Central memory CD8-positive, alpha-beta T cell (primary cell): ENCODE results near the gene SYT15.
"Not testable (repeated sequence)": the region's sequence is repeated elsewhere in the genome, so short reads cannot be mapped to it uniquely, and the experiment has no call there.

Source experiments
- ATAC-seq: fragments of 150-1000 bp; cut with Tn5 transposase; replicated peaks from 2 replicates; pipeline ENCODE4 v1.10.0; 2022; ENCODE audit warnings: mild to moderate bottlenecking, moderate FRiP score, moderate number of reproducible peaks; ENCODE audit not compliant: poor library complexity, severe bottlenecking; ENCODE audit errors: extremely low read depth
- DNase-seq, 2 donors: peaks; one replicate each; pipeline ENCODE4 v3.0.0; 2021; ENCODE audit warnings: low spot score in 2 of 2
- H3K27ac Mint-ChIP-seq: one replicate; pipeline ENCODE4 v1.8.0; 2022; ENCODE audit warnings: low read depth, mild to moderate bottlenecking, moderate library complexity, mixed read lengths
- H3K27me3 Mint-ChIP-seq: one replicate; pipeline ENCODE4 v1.8.0; 2022; ENCODE audit warnings: mixed read lengths
- H3K36me3 Mint-ChIP-seq: one replicate; pipeline ENCODE4 v1.8.0; 2022; ENCODE audit warnings: mild to moderate bottlenecking, moderate library complexity, mixed read lengths; ENCODE audit not compliant: insufficient read depth
- H3K4me1 Mint-ChIP-seq: one replicate; pipeline ENCODE4 v1.8.0; 2022; ENCODE audit warnings: mixed read lengths
- H3K4me3 Mint-ChIP-seq: one replicate; pipeline ENCODE4 v1.8.0; 2022; ENCODE audit warnings: mild to moderate bottlenecking, moderate library complexity, mixed read lengths
- H3K9me3 Mint-ChIP-seq: one replicate; pipeline ENCODE4 v1.8.0; 2022; ENCODE audit warnings: mixed read lengths

Gene SYT15

DNA sequence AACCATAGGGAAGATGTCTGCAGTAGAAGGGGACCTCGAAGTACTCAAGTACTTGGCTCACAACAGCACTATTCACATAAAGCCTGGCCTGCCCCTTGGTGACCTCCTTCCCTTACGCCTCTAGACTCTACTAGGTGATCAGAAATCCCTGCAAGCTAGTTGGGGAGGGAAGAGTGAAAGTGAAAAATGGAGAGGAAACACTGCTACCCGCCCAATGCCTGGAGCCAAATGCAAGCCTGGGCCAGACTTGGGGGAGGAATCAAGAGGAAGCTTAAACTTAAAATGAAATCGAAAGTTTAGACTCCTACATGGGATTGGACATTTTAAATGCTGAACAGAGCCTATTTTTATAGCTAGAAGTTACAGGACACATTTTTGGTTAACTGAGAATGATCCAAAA is 17.6 kb downstream of the SYT15 start:
- not testable (repeated sequence) for H3K9me3 Mint-ChIP-seq, H3K4me1 Mint-ChIP-seq, DNase-seq, H3K4me3 Mint-ChIP-seq, H3K36me3 Mint-ChIP-seq, ATAC-seq, H3K27me3 Mint-ChIP-seq, H3K27ac Mint-ChIP-seq

DNA sequence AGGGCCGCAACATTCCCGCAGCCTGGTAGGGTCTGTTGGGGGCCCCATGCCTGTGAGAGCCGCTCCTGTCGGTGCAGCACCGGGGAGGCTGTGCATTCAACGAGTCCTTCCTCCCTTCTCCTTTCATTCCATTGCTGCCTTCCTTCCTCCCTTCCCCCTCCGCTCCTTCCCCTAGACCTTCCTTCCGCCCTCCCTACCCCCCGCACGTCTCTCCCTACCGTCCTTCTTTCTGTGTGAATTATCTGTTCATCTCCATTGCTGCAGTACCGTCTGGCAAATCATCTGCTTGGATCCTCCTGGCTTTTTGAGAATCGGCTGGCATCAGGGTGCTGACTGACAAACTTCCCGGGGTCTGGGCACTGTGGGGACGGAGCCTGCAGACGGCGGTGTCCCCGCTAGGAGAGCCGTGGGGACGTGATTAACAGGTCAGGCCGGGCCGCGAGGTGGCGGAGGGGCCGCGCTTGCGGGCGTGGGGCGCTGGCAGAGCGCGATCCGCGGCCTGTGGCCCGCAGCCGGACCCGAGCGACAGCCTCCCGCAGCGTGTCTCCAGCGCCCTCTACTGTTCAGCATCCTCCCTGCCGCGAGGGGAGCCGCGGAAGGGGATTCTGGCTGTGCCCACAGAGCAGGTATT is 18.8 kb downstream of the SYT15 start:
- not testable (repeated sequence) for H3K27ac Mint-ChIP-seq, H3K4me1 Mint-ChIP-seq

DNA sequence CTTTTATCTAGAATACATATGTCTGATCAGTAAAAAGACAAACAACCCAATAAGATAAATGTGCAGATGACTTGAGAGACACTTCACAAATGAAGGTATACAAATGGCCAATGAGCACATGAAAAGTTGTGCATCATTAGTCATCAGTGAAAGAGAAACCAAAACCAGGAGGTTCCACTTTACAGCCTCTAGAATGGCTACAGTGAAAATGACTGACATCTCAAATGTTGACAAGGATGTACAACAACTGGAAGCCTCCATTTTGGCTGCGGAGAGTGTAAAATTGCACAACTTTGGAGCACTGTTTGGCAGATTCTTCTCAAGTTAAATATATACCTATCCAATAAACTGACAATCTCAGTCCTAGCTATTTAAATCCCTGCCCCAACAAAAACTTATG is 21.6 kb downstream of the SYT15 start:
- not testable (repeated sequence) for H3K27me3 Mint-ChIP-seq, DNase-seq, H3K9me3 Mint-ChIP-seq, H3K4me3 Mint-ChIP-seq, H3K4me1 Mint-ChIP-seq, H3K27ac Mint-ChIP-seq, H3K36me3 Mint-ChIP-seq
- peak; percentile 58 for ATAC-seq

More for the DNA sequence above, 18.8 kb downstream of the SYT15 start:
- H3K27me3 Mint-ChIP-seq, H3K9me3 Mint-ChIP-seq, H3K36me3 Mint-ChIP-seq, H3K4me3 Mint-ChIP-seq, DNase-seq: not testable (repeated sequence)
- ATAC-seq: peak; percentile 86

DNA sequence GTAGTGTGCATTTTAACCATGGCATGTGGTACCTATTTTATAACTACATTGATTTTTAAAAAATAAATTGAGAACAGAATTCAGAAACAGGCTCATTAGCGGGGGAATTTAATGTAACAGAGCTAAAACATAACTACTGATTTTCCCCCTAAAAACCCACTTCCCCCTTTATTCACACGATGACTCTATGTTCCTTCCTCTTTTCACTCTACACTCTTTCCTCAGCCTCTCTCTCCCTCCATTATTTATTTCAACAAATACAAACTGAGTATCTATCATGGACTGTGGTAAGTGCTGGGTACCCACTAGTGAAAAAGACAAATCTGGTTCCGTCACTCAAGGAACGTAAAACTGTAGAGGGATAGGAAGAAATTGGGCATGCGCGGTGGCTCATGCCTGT is 36.6 kb downstream of the SYT15 start:
- not testable (repeated sequence) for H3K27me3 Mint-ChIP-seq, DNase-seq, H3K4me1 Mint-ChIP-seq, ATAC-seq, H3K4me3 Mint-ChIP-seq, H3K36me3 Mint-ChIP-seq, H3K27ac Mint-ChIP-seq, H3K9me3 Mint-ChIP-seq

DNA sequence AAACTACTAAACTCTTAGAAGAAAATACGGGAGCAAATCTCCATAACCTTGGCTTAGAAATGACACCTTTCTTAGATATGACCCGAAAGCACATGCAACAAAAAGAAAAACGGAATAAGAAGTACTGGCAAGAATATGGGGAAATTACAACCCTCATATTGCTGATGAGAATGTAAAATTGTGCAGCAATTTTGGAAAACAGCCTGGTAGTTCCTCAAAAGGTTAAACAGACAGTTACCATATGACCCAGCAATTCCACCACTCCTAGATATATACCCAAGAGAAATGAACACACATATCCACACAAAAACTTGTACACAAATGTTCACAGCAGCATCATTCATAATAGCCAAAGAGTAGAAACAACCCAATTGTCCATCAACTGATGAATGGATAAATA is 37.3 kb downstream of the SYT15 start:
- not testable (repeated sequence) for H3K4me3 Mint-ChIP-seq, H3K36me3 Mint-ChIP-seq, H3K9me3 Mint-ChIP-seq, DNase-seq, ATAC-seq, H3K27me3 Mint-ChIP-seq, H3K4me1 Mint-ChIP-seq, H3K27ac Mint-ChIP-seq

DNA sequence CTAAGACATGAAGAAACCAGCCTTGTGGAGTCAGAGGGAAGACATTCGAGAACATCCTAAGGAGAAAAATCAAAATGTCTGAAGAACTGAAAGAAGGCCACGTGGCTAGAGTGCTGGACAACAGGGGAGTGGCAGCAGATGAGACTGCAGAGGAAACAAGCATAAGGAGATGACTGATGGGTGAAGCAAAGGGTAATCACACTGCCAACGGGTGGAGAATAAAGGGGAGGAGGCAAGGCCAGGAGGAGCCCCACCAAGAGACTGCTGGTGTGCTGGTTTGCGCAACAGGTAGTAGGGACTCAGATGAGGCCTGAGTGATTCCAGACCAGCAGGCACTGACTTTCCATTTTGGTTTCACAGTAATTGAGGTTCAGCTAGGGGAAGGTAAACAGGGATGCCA is 38.2 kb downstream of the SYT15 start:
- not testable (repeated sequence) for H3K27ac Mint-ChIP-seq, H3K36me3 Mint-ChIP-seq, ATAC-seq, H3K9me3 Mint-ChIP-seq, H3K4me3 Mint-ChIP-seq, H3K4me1 Mint-ChIP-seq, H3K27me3 Mint-ChIP-seq, DNase-seq

DNA sequence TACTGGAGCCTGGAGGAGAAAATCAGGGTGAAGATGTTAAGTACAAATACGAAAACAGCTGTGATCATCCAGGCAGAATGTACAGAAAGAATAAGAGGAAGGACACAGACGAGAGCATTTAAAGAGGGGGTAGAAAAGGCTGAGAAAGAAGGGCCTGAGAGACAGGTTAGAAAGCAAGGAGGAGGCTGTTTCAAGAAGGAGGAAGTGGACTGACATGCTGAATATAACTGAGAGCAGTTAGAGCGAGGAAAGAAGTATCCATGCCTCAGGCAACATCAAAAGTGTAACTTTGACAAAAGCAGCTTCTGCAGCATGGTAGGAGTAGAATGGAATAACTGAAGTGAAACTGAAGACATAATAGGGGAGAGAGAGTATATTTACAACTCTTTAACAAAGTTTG is 39.0 kb downstream of the SYT15 start:
- DNase-seq, ATAC-seq, H3K9me3 Mint-ChIP-seq, H3K4me3 Mint-ChIP-seq, H3K27ac Mint-ChIP-seq, H3K4me1 Mint-ChIP-seq, H3K36me3 Mint-ChIP-seq, H3K27me3 Mint-ChIP-seq: not testable (repeated sequence)

DNA sequence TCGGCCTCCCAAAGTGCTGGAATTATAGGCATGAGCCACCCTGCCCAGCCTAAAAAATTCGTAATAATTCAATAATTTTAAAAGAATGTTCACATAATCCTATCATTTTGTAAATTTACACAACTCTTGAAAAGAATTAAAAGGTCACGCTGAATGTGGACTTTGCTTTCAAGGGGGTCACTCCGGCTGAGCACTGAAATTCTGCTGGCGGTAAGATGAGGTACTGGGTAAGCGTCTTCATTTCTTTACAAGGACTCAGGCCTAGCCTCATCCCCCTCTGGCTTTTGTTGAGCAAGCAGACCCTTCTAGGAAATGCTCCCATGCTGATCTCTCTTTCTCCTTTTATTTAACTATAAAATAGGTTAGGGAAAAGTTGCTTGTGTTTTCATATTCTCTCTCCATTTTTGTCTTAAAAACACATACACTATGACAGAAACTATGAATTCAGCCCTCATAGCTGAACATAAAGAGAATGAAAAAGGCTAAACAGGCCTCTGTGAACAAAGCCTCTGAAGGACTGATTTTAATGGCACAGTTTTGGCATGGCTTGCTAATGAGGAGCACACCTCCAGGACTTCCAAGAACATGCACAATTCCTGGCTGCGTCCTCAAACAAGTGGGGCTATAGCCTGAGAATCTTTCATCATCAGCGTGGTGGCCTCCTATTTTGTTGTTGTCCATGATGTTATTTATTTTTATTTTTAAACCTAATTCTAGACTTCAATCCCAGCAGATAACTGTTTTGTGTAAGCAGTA is 45.1 kb downstream of the SYT15 start:
- H3K4me3 Mint-ChIP-seq, H3K27me3 Mint-ChIP-seq, H3K36me3 Mint-ChIP-seq, ATAC-seq, DNase-seq, H3K27ac Mint-ChIP-seq, H3K4me1 Mint-ChIP-seq, H3K9me3 Mint-ChIP-seq: not testable (repeated sequence)

DNA sequence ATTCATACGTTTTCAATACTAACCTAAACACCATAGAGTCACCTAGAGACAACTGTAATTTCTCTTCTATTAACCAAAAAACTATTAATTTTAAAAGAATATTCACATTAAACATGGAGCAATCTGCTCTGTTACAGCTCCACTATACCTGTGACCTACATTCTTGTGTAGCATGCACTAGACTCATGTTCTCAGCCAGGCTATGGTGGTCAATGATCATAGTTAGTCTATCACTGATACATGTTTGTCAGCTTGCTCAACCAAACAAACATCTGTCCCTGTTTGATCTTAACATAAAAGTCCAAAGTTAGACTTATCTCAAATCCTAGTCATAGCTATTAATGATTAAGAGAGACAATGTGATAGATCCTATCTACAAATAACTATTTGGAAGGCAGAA is 50.9 kb downstream of the SYT15 start:
- H3K27ac Mint-ChIP-seq, H3K4me3 Mint-ChIP-seq, DNase-seq, ATAC-seq, H3K9me3 Mint-ChIP-seq, H3K4me1 Mint-ChIP-seq, H3K27me3 Mint-ChIP-seq, H3K36me3 Mint-ChIP-seq: not testable (repeated sequence)

DNA sequence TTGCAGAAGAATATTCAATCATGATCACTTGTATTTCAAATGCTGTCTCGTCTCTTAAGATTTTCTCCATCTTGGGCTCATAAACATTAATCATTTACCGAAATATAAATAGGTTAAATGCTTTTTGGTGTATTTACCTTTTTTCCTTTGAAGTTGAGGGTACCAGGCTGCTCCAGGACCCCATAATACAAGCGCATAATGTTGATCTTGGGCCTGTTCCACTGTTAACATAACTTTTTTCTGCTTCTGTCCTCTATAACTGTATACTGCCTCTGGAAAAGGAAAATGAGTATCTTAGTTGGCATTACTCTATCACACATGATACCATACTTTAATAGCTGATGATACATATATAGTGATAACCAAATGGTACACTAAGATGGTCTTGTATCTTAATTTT is 51.9 kb downstream of the SYT15 start:
- H3K4me3 Mint-ChIP-seq, DNase-seq, H3K9me3 Mint-ChIP-seq, H3K36me3 Mint-ChIP-seq, H3K27ac Mint-ChIP-seq, H3K4me1 Mint-ChIP-seq, H3K27me3 Mint-ChIP-seq, ATAC-seq: not testable (repeated sequence)

DNA sequence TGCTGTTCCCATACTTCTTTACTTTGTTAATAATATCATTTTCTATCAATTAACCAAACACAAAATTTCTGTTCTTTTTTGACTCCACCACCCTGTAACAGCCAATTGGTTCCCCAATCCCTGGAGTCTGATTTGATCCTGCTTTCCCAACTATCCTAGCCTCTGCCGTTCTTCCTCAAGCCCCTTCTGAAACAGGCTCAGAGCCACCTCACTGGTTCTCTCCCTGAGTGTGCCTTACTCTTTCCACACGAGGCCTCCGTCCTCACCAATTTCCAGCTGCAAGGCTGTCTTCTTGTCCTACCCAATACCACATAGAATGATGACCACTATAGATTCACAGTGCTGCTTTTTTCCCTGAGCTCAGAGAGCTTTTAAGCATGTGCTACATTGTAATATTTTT is 52.8 kb downstream of the SYT15 start:
- DNase-seq, H3K36me3 Mint-ChIP-seq, H3K4me3 Mint-ChIP-seq, H3K9me3 Mint-ChIP-seq, H3K4me1 Mint-ChIP-seq, ATAC-seq, H3K27ac Mint-ChIP-seq, H3K27me3 Mint-ChIP-seq: not testable (repeated sequence)

DNA sequence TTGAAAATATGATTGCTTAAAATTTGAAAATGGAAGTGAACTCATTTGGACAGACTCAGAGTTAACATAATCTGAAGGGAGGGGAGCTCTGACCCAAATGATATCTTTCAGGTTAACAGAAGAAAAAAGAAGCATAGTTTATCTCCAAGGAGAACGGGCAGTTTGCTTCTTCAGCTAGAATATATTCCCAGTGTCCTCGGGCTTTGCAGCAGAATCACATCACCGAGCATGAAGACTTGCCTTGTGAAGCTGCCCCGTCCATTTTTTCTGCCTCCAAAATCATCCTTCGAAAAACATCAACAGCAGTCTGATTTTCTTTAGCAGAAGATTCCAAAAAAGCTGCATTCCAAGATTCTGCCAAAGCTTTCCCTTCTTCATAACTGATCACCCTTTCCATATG is 55.8 kb downstream of the SYT15 start:
- H3K9me3 Mint-ChIP-seq, H3K27ac Mint-ChIP-seq, H3K4me3 Mint-ChIP-seq, H3K36me3 Mint-ChIP-seq, DNase-seq, H3K27me3 Mint-ChIP-seq, H3K4me1 Mint-ChIP-seq, ATAC-seq: not testable (repeated sequence)

DNA sequence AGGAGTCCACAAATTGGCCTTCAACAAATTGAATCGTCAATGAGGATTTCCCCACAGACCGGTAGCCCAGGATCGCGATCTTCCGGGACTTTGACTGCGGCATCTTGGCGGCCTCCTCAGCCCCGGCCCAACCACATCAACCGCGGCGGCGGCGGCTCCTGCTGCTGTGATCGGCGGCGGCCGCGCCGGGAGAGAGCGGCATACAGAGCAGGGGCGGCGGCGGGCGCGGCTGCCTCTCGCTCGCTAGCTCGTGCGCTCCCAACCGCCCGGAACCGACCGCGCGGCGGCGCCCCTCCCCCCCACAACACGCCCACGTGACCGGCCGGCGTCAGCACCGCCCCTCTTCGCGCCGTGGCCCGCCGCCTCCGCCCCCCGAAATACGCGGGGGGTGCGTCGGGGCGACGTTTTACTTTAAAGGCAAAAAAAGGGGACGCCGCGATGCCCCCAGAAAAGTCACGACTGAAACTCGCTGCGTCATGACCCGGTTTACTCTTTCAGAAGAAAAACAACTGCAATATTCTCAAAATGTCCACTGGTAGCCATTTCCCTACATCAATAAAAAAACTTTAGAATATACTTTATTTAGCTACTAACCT is 56.5 kb downstream of the SYT15 start:
- peak; percentile 88 for ATAC-seq
- H3K9me3 Mint-ChIP-seq, H3K4me3 Mint-ChIP-seq, DNase-seq, H3K27ac Mint-ChIP-seq, H3K36me3 Mint-ChIP-seq, H3K27me3 Mint-ChIP-seq, H3K4me1 Mint-ChIP-seq: not testable (repeated sequence)
